ENCODE data around the gene ASIC5. TPM values are rescaled to one million over a fixed set of nuclear protein-coding genes. Genes with fewer than 3 reads are reported as not detected.

The ASIC5 gene
- polyA plus RNA-seq, 3 donors, result not detected

DNA sequence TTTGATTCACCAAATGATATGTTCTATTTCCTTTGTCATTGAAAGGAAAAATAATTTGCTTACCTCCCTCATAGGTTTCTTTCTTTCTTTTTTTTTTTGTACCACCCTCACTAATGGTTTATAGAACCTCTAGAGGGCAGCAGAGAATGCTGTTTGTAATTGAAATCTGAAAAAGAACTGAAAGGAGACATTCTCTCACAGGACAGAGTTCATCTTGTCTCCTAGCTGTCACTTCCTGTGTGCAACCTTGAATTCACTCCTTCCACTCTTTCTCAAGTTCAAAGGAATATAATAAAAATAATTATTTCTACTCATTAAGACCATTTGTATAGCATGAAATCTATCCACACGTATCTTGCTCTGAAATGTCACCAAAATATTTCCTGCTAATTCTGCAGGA is 56.2 kb downstream of the ASIC5 start:
- Mint-ChIP-seq H3K4me1 (no peaks in the 10 kb centered on the region), H3K36me3 (no peaks in the 10 kb centered on the region), H3K4me3 (no peak overlapping the region), H3K27ac (no peak overlapping the region), H3K9me3 (no peaks in the 10 kb centered on the region), H3K27me3 (ENCODE audit: low read depth in 3 of 3) (peaks cover 0 to 3% (median 3%) of the 10 kb centered on the region in 3 donors)
- Histone ChIP-seq H3K4me2 (replicated peaks; ENCODE audit: extremely low read depth, low read length, poor library complexity, severe bottlenecking) (no peak overlapping the region), H3K4me1 (ENCODE audit: control insufficient read depth in 1 of 2, insufficient read depth in 2 of 2, low read length in 2 of 2) (no peaks in the 10 kb centered on the region), H3K27me3 (ENCODE audit: control insufficient read depth in 2 of 2, insufficient read depth in 2 of 2, low read length in 2 of 2) (no peaks in the 10 kb centered on the region), H3K36me3 (replicated peaks in 1 of 2; ENCODE audit: control insufficient read depth in 1 of 2, insufficient read depth in 2 of 2, low read length in 2 of 2) (no peaks in the 10 kb centered on the region), H3K9me3 (replicated peaks in 1 of 2; ENCODE audit: control insufficient read depth in 1 of 2, insufficient read depth in 1 of 2, low read length in 2 of 2) (no peaks in the 10 kb centered on the region), H4K20me1 (ENCODE audit: insufficient read depth, low read length) (no peaks in the 10 kb centered on the region), H2AFZ (ENCODE audit: insufficient read depth, low read depth, low read length, poor library complexity, severe bottlenecking) (no peak overlapping the region), H3K79me2 (ENCODE audit: insufficient read depth, low read length) (no peaks in the 10 kb centered on the region), H3K9ac (ENCODE audit: insufficient read depth, low read length, poor library complexity, severe bottlenecking) (no peak overlapping the region), H3K27ac (ENCODE audit: low read depth in 1 of 2, low read length in 2 of 2) (no peak overlapping the region), H3K4me3 (replicated peaks in 1 of 3; ENCODE audit: low read depth in 2 of 3, low read length in 3 of 3) (no peak overlapping the region)
- WGBS (ENCODE audit: insufficient coverage), result no CpG with 5 or more reads among the region's 1 CpG
- DNase-seq, result peak; percentile 19 to 51 (median 27)
- peak; percentile 76 for TF ChIP-seq CTCF (IDR thresholded peaks at IDR 0.05)
- intact Hi-C loops (cut with micrococcal nuclease), result no loop called here

DNA sequence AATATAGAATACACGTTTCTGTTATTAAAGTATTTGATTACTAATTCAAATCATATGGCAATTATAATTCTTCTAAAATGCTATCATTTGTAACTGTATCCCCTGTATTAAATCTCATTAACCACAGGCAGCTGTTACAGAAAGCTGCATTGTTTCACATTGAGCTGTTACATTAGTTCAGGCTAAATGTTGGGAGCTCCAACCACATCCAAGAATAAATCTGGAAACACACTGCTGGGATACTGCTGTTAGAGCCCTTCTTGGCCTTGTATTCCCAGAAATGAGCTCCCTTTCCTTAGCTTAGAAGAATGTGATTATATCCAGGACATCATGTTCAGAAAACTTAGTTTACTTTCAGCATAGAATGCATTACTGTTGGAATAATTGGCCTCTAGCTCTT is 59.1 kb downstream of the ASIC5 start:
- Mint-ChIP-seq H3K27me3 (ENCODE audit: low read depth in 3 of 3) (no peaks in the 10 kb centered on the region), H3K4me3 (no peak overlapping the region), H3K36me3 (no peaks in the 10 kb centered on the region), H3K4me1 (no peaks in the 10 kb centered on the region), H3K27ac (no peak overlapping the region), H3K9me3 (no peaks in the 10 kb centered on the region)
- H2AFZ ChIP-seq (ENCODE audit: insufficient read depth, low read depth, low read length, poor library complexity, severe bottlenecking), result no peak overlapping the region
- H3K27ac ChIP-seq (ENCODE audit: low read depth in 1 of 2, low read length in 2 of 2), result no peak overlapping the region
- H3K4me3 ChIP-seq (replicated peaks in 1 of 3; ENCODE audit: low read depth in 2 of 3, low read length in 3 of 3), result no peak overlapping the region
- no CpG with 5 or more reads among the region's 1 CpG for WGBS (ENCODE audit: insufficient coverage)
- no peaks in the 10 kb centered on the region for H3K79me2 ChIP-seq (ENCODE audit: insufficient read depth, low read length)
- H3K9me3 ChIP-seq (replicated peaks in 1 of 2; ENCODE audit: control insufficient read depth in 1 of 2, insufficient read depth in 1 of 2, low read length in 2 of 2), result no peaks in the 10 kb centered on the region
- no peaks in the 10 kb centered on the region for H3K36me3 ChIP-seq (replicated peaks in 1 of 2; ENCODE audit: control insufficient read depth in 1 of 2, insufficient read depth in 2 of 2, low read length in 2 of 2)
- TF ChIP-seq CTCF (IDR thresholded peaks at IDR 0.05), result no peak
- no peak for DNase-seq
- no peaks in the 10 kb centered on the region for H3K4me1 ChIP-seq (ENCODE audit: control insufficient read depth in 1 of 2, insufficient read depth in 2 of 2, low read length in 2 of 2)
- intact Hi-C loops (cut with micrococcal nuclease), result no loop called here
- H3K4me2 ChIP-seq (replicated peaks; ENCODE audit: extremely low read depth, low read length, poor library complexity, severe bottlenecking), result no peak overlapping the region
- H4K20me1 ChIP-seq (ENCODE audit: insufficient read depth, low read length), result no peaks in the 10 kb centered on the region
- no peak overlapping the region for H3K9ac ChIP-seq (ENCODE audit: insufficient read depth, low read length, poor library complexity, severe bottlenecking)
- no peaks in the 10 kb centered on the region for H3K27me3 ChIP-seq (ENCODE audit: control insufficient read depth in 2 of 2, insufficient read depth in 2 of 2, low read length in 2 of 2)
